ENCODE results near the gene IRAK3.

GRCh38 chr12:66275040-66275439, 86.0 kb downstream of the IRAK3 start:
- no peak for TF ChIP-seq CTCF (IDR thresholded peaks at IDR 0.05)
- TF ChIP-seq NFYB (CRISPR knock-in tag; conservative IDR thresholded peaks at IDR 0.05; ENCODE audit: low read depth) = no peak
- TF ChIP-seq ATF6 (CRISPR knock-in tag; IDR thresholded peaks at IDR 0.05) = no peak
- no peak for TF ChIP-seq RELA (CRISPR knock-in tag; IDR thresholded peaks at IDR 0.05; ENCODE audit: borderline replicate concordance)
- no peak for TF ChIP-seq ZNF121 (CRISPR knock-in tag; IDR thresholded peaks at IDR 0.05)
- TF ChIP-seq USF1 (CRISPR knock-in tag; IDR thresholded peaks at IDR 0.05) = no peak
- TF ChIP-seq E2F1 (CRISPR knock-in tag; IDR thresholded peaks at IDR 0.05) = no peak
- TF ChIP-seq PREB (CRISPR knock-in tag; IDR thresholded peaks at IDR 0.05; ENCODE audit: borderline replicate concordance) = no peak
- no peak for TF ChIP-seq ETV6 (CRISPR knock-in tag; IDR thresholded peaks at IDR 0.05)
